ENCODE data around the gene TRPC4AP. TPM values are rescaled to one million over a fixed set of nuclear protein-coding genes. Genes with fewer than 3 reads are reported as not detected.

TRPC4AP gene
- total and polyA plus RNA-seq, 12 donors, result 33.8 to 87.2 (median 78.1) TPM

DNA sequence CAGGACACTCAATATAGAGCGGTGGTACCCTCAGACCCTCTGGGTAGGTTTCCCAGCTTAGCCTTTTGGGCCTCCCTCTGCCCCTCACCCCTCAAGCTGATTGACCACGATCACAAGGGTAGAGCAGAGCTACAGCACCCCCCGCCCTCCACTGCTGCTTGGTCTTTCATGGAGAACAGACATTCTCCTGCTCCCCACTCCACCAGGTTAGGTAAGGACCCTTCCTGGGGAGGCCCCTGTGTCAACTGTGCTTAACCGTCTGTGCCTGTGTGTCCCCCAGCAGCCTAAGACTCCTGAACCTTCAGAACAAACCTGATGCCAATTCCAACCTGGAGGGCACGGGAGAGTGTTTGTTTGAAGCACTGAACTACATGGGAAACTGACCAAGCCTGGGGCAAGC is 125.2 kb downstream of the TRPC4AP start:
- TF ChIP-seq, protein P1, sequence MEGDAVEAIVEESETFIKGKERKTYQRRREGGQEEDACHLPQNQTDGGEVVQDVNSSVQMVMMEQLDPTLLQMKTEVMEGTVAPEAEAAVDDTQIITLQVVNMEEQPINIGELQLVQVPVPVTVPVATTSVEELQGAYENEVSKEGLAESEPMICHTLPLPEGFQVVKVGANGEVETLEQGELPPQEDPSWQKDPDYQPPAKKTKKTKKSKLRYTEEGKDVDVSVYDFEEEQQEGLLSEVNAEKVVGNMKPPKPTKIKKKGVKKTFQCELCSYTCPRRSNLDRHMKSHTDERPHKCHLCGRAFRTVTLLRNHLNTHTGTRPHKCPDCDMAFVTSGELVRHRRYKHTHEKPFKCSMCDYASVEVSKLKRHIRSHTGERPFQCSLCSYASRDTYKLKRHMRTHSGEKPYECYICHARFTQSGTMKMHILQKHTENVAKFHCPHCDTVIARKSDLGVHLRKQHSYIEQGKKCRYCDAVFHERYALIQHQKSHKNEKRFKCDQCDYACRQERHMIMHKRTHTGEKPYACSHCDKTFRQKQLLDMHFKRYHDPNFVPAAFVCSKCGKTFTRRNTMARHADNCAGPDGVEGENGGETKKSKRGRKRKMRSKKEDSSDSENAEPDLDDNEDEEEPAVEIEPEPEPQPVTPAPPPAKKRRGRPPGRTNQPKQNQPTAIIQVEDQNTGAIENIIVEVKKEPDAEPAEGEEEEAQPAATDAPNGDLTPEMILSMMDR (IDR thresholded peaks at IDR 0.05), result no peak
- no peak for TF ChIP-seq POLR2A (IDR thresholded peaks at IDR 0.05)
- H3K27ac ChIP-seq, result no peak overlapping the region
- H3K9me3 ChIP-seq (replicated peaks in 1 of 3), result no peaks in the 10 kb centered on the region
- 83 to 100% (median 92%) methylated on average over 3 to 5 of the region's 5 CpGs for WGBS, 4 donors
- no peak overlapping the region for H3K4me3 ChIP-seq
- H3K36me3 ChIP-seq (replicated peaks in 1 of 2), result no peaks in the 10 kb centered on the region
- intact Hi-C loops (cut with DNase I), result no loop called here
- DNase-seq, result no peak
- H3K4me1 ChIP-seq (replicated peaks in 1 of 2), result no peaks in the 10 kb centered on the region
- H3K27me3 ChIP-seq, result no peaks in the 10 kb centered on the region

DNA sequence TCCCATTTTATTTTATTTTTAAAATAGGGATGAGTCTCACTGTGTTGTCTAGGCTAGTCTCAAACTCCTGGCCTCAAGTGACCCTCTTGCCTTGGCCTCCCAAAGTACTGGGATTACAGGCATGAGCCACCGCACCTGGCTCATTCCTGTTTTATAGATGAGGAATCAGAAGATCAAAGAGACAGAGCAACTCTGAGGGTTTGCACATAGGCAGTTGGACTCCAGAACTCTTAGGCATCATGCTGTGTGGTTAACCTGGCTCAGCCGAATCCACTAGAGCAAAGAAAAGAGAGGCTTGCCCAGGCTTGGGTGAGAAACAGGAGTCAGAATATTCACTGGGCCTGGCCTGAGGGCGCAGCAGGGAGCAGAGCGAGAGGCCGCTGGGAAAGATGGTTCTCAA is 127.6 kb downstream of the TRPC4AP start:
- H3K9me3 ChIP-seq (replicated peaks in 1 of 3), result no peaks in the 10 kb centered on the region
- H3K36me3 ChIP-seq (replicated peaks in 1 of 2), result no peaks in the 10 kb centered on the region
- no peak for DNase-seq
- TF ChIP-seq, protein P1 (IDR thresholded peaks at IDR 0.05), result no peak
- no peak for TF ChIP-seq POLR2A (IDR thresholded peaks at IDR 0.05)
- 94 to 99% (median 98%) methylated on average over 5 of the region's 5 CpGs for WGBS, 4 donors
- no peaks in the 10 kb centered on the region for H3K27me3 ChIP-seq
- intact Hi-C loops (cut with DNase I), result no loop called here
- H3K4me1 ChIP-seq (replicated peaks in 1 of 2), result no peaks in the 10 kb centered on the region
- H3K4me3 ChIP-seq, result no peak overlapping the region
- no peak overlapping the region for H3K27ac ChIP-seq

GRCh38 chr20:34964486-34964885 is 128.1 kb downstream of the TRPC4AP start:
- H3K9me3 ChIP-seq (replicated peaks in 1 of 3), result no peaks in the 10 kb centered on the region
- no peaks in the 10 kb centered on the region for H3K36me3 ChIP-seq (replicated peaks in 1 of 2)
- no peaks in the 10 kb centered on the region for H3K4me1 ChIP-seq (replicated peaks in 1 of 2)
- DNase-seq, result no peak
- H3K27me3 ChIP-seq, result no peaks in the 10 kb centered on the region
- WGBS, 4 donors, result 87 to 99% (median 95%) methylated on average over 5 of the region's 5 CpGs
- H3K4me3 ChIP-seq, result no peak overlapping the region
- TF ChIP-seq, protein P1 (IDR thresholded peaks at IDR 0.05), result no peak
- TF ChIP-seq POLR2A (IDR thresholded peaks at IDR 0.05), result no peak
- intact Hi-C loops (cut with DNase I), result loop anchor here in 1 of 2 donors (5.0 kb wide), 1 partner anchor 92 kb away; the partner anchor contains the start of gene GGT7
- H3K27ac ChIP-seq, result no peak overlapping the region

DNA sequence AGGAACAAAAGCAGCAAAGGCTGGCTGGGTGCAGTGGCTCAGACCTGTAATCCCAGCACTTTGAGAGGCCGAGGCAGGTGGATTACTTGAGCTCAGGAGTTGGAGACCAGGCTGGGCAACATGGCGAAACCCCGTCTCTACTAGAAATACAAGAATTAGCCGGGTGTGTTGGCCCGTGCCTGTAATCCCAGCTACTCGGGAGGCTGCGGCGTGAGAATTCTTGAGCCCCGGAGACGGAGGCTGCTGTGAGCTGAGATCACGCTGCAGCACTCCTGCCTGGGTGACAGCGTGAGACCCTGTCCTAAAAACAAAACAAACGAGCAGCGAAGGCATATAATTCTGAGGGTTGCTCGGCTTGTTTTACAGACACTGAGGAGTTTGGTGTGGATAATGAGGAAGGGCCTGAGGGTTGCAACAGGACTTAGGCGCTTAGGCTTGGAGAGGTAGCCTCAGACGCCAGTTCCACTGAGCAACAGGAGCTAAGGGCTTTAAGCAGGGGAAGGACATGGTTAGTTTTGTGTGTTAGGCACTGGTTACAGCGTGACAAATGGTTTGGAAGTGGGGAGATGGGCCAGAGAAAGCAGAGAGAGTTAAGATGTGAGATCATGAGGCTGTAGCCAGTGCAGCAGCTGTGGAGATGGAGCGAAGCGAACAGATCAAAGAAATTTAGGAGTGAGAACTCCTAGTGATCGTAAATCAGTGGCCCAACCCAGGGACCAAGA is 135.7 kb downstream of the TRPC4AP start:
- Histone ChIP-seq H3K4me3 (no peak overlapping the region), H3K9me3 (replicated peaks in 1 of 3) (no peaks in the 10 kb centered on the region), H3K4me1 (replicated peaks in 1 of 2) (peaks cover 0 to 10% of the 10 kb centered on the region in 2 donors), H3K36me3 (replicated peaks in 1 of 2) (no peaks in the 10 kb centered on the region), H3K27ac (no peak overlapping the region), H3K27me3 (no peaks in the 10 kb centered on the region)
- intact Hi-C loops (cut with DNase I), result no loop called here
- DNase-seq, result no peak
- 87 to 90% (median 89%) methylated on average over 21 of the region's 21 CpGs for WGBS, 4 donors
- TF ChIP-seq, protein P1 (IDR thresholded peaks at IDR 0.05), result no peak
- no peak for TF ChIP-seq POLR2A (IDR thresholded peaks at IDR 0.05)
